NB4 (cell line): ENCODE measurements around the gene SOD1.

ENCODE experiments used
- CTCF ChIP-seq: IDR thresholded peaks from one replicate; pipeline ENCODE4 v1.5.1; 2012; ENCODE audit warnings: low read depth, low read length
- MAX ChIP-seq: IDR thresholded peaks from 2 replicates; pipeline ENCODE4 v1.6.1; 2011; ENCODE audit warnings: low read depth, low read length
- MYC ChIP-seq: IDR thresholded peaks from 2 replicates; pipeline ENCODE4 v1.6.1; 2011; ENCODE audit warnings: low read depth, low read length
- POLR2A ChIP-seq: IDR thresholded peaks from 2 replicates; pipeline ENCODE4 v1.6.1; 2011; ENCODE audit warnings: mild to moderate bottlenecking; ENCODE audit not compliant: insufficient read length; ENCODE audit errors: extremely low read depth

GRCh38 chr21:31688603-31689368, 29.3 kb downstream of the SOD1 start:
- TF ChIP-seq CTCF (no peak), POLR2A (no peak), MAX (no peak), MYC (no peak)
